Mesendoderm (in vitro differentiated cells): Measurements from ENCODE around the gene PRDM1.

Source experiments
- DNase-seq: peaks from one replicate; pipeline ENCODE4 v3.0.0; 2013
- H2AK5ac ChIP-seq: 2 replicates; pipeline ENCODE4 v1.6.1; 2013; ENCODE audit warnings: low read length, inconsistent platforms
- H2BK120ac ChIP-seq: 2 replicates; pipeline ENCODE4 v1.6.1; 2013; ENCODE audit warnings: low read depth, mild to moderate bottlenecking, low read length, moderate library complexity, mixed read lengths
- H2BK15ac ChIP-seq: replicated peaks from 2 replicates; pipeline ENCODE4 v1.6.1; 2013; ENCODE audit warnings: low read depth, mild to moderate bottlenecking, moderate library complexity
- H2BK5ac ChIP-seq: 2 replicates; pipeline ENCODE4 v1.6.1; 2013; ENCODE audit warnings: low read length, inconsistent platforms
- H3K18ac ChIP-seq: 2 replicates; pipeline ENCODE4 v1.6.1; 2013; ENCODE audit warnings: mild to moderate bottlenecking, low read length, mixed read lengths
- H3K23ac ChIP-seq: one replicate; pipeline ENCODE4 v1.6.1; 2013; ENCODE audit warnings: low read length
- H3K27ac ChIP-seq: 2 replicates; pipeline ENCODE4 v1.5.1; 2013; ENCODE audit warnings: low read depth, mild to moderate bottlenecking, inconsistent platforms, low read length, moderate library complexity
- H3K27me3 ChIP-seq: 2 replicates; pipeline ENCODE4 v1.6.1; 2013; ENCODE audit warnings: low read length, control low read depth, mild to moderate bottlenecking, inconsistent platforms; ENCODE audit not compliant: insufficient read depth, poor library complexity
- H3K36me3 ChIP-seq: 2 replicates; pipeline ENCODE4 v1.6.1; 2013; ENCODE audit warnings: low read length, inconsistent platforms; ENCODE audit not compliant: control insufficient read depth, insufficient read depth
- H3K4ac ChIP-seq: one replicate; pipeline ENCODE4 v1.6.1; 2013; ENCODE audit warnings: low read depth, mild to moderate bottlenecking, low read length, moderate library complexity
- H3K4me1 ChIP-seq: 2 replicates; pipeline ENCODE4 v1.6.1; 2013; ENCODE audit warnings: low read depth, low read length, inconsistent platforms; ENCODE audit not compliant: control insufficient read depth
- H3K4me2 ChIP-seq: 2 replicates; pipeline ENCODE4 v1.6.1; 2013; ENCODE audit warnings: low read length
- H3K4me3 ChIP-seq: 2 replicates; pipeline ENCODE4 v1.5.1; 2013; ENCODE audit warnings: mild to moderate bottlenecking, low read length
- H3K56ac ChIP-seq: one replicate; pipeline ENCODE4 v1.6.1; 2013; ENCODE audit warnings: low read length
- H3K79me1 ChIP-seq: 2 replicates; pipeline ENCODE4 v1.6.1; 2013; ENCODE audit warnings: low read length, inconsistent platforms
- H3K79me2 ChIP-seq: 2 replicates; pipeline ENCODE4 v1.6.1; 2013; ENCODE audit warnings: mild to moderate bottlenecking, low read length; ENCODE audit not compliant: control insufficient read depth, insufficient read depth
- H3K9ac ChIP-seq: 2 replicates; pipeline ENCODE4 v1.6.1; 2013; ENCODE audit warnings: low read length, inconsistent platforms
- H4K5ac ChIP-seq: one replicate; pipeline ENCODE4 v1.6.1; 2013; ENCODE audit warnings: low read length
- H4K8ac ChIP-seq: one replicate; pipeline ENCODE4 v1.6.1; 2013; ENCODE audit warnings: low read depth, mild to moderate bottlenecking, control low read depth, low read length, moderate library complexity
- WGBS: extraction: QIAGEN DNeasy Blood & Tissue Kit; methylation state at CpG from one replicate; pipeline ENCODE4 v1.1.7; 2013; ENCODE audit warnings: low lambda C conversion rate, missing lambda C conversion rate; ENCODE audit not compliant: insufficient coverage; ENCODE audit errors: extremely low coverage; 5-methylcytosine and 5-hydroxymethylcytosine counted together

The PRDM1 gene

DNA sequence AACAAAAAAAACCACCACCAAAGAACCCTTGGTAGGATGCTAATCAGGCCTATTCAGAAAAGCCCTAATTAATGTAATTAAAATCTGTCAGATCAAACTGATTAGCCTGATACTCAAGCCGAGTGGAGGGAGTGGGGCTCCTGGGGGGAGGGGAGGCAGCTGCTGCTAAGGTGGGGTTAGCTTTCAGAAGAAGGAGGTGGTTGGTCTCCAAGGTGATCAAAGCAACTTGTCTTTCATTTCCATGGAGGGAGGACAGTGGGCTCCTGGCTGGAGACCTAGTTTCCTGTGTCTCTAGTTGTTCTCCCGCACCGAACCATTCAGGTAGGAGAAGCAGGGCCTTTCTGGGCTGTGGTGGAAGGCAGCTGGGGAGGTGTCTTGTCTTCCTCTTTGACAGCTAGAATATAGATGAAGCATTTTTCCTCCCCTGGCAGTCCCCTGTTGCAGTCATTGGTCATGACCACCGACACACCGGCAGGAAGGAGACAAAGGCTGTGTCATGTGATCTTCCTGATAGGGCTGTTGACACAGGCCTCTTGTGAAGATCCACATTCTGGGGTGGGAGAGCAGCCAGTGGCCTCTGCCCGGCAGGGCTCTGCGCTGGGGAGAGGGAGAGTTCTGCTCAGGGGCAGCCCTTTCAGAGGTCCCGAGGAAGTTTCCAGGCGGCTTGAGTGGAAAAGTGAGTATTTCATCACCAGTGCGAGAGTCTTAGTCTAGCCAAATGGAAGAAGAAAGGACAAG is 39.9 kb upstream of the PRDM1 start:
- no peaks in the 10 kb centered on the region for H3K79me1 ChIP-seq
- H4K8ac ChIP-seq, result no peak overlapping the region
- peaks cover 7% of the 10 kb centered on the region for H3K4me1 ChIP-seq
- no peak overlapping the region for H3K9ac ChIP-seq
- no peak overlapping the region for H2BK15ac ChIP-seq
- no peak overlapping the region for H3K4me2 ChIP-seq
- no peaks in the 10 kb centered on the region for H3K79me2 ChIP-seq
- no CpG with 5 or more reads among the region's 10 CpGs for WGBS
- no peak overlapping the region for H3K23ac ChIP-seq
- no peaks in the 10 kb centered on the region for H3K36me3 ChIP-seq
- peak overlapping the region; percentile 83 for H2BK5ac ChIP-seq
- peak; percentile 80 for DNase-seq
- H3K18ac ChIP-seq, result peak overlapping the region; percentile 46
- peak overlapping the region; percentile 1 for H3K56ac ChIP-seq
- H3K4me3 ChIP-seq, result no peak overlapping the region
- H4K5ac ChIP-seq, result no peak overlapping the region
- no peak overlapping the region for H3K4ac ChIP-seq
- H3K27me3 ChIP-seq, result no peaks in the 10 kb centered on the region
- no peak overlapping the region for H2BK120ac ChIP-seq
- no peak overlapping the region for H2AK5ac ChIP-seq
- no peak overlapping the region for H3K27ac ChIP-seq

- H2BK120ac ChIP-seq, result no peak overlapping the region
- H3K79me2 ChIP-seq, result no peaks in the 10 kb centered on the region
- H3K23ac ChIP-seq, result no peak overlapping the region
- WGBS, result no CpG with 5 or more reads among the region's 1 CpG
- H3K4me1 ChIP-seq, result peaks cover 9% of the 10 kb centered on the region
- H3K56ac ChIP-seq, result no peak overlapping the region
- no peak overlapping the region for H3K27ac ChIP-seq
- H2BK5ac ChIP-seq, result no peak overlapping the region
- no peak overlapping the region for H4K5ac ChIP-seq
- no peak overlapping the region for H3K4me3 ChIP-seq
- no peak overlapping the region for H2BK15ac ChIP-seq
- no peak for DNase-seq
- H3K36me3 ChIP-seq, result no peaks in the 10 kb centered on the region
- H3K9ac ChIP-seq, result no peak overlapping the region
- no peak overlapping the region for H4K8ac ChIP-seq
- H3K4me2 ChIP-seq, result no peak overlapping the region
- no peaks in the 10 kb centered on the region for H3K79me1 ChIP-seq
- no peaks in the 10 kb centered on the region for H3K27me3 ChIP-seq
- H2AK5ac ChIP-seq, result no peak overlapping the region
- no peak overlapping the region for H3K4ac ChIP-seq
- H3K18ac ChIP-seq, result no peak overlapping the region
Measured at GRCh38 chr6:106046854-106047200, 39.3 kb upstream of the PRDM1 start.

GRCh38 chr6:106048336-106048735 is 37.8 kb upstream of the PRDM1 start:
- H4K5ac ChIP-seq, result no peak overlapping the region
- H3K23ac ChIP-seq, result no peak overlapping the region
- no peak overlapping the region for H3K18ac ChIP-seq
- no peaks in the 10 kb centered on the region for H3K79me2 ChIP-seq
- H2AK5ac ChIP-seq, result no peak overlapping the region
- H3K4ac ChIP-seq, result no peak overlapping the region
- no peak overlapping the region for H3K27ac ChIP-seq
- no peak overlapping the region for H3K56ac ChIP-seq
- WGBS, result no CpG with 5 or more reads among the region's 2 CpGs
- H3K9ac ChIP-seq, result no peak overlapping the region
- H3K4me2 ChIP-seq, result no peak overlapping the region
- no peaks in the 10 kb centered on the region for H3K36me3 ChIP-seq
- H3K4me1 ChIP-seq, result peaks cover 9% of the 10 kb centered on the region
- H2BK120ac ChIP-seq, result no peak overlapping the region
- H3K27me3 ChIP-seq, result no peaks in the 10 kb centered on the region
- H4K8ac ChIP-seq, result no peak overlapping the region
- H2BK15ac ChIP-seq, result no peak overlapping the region
- H3K79me1 ChIP-seq, result no peaks in the 10 kb centered on the region
- no peak overlapping the region for H3K4me3 ChIP-seq
- no peak overlapping the region for H2BK5ac ChIP-seq
- no peak for DNase-seq

DNA sequence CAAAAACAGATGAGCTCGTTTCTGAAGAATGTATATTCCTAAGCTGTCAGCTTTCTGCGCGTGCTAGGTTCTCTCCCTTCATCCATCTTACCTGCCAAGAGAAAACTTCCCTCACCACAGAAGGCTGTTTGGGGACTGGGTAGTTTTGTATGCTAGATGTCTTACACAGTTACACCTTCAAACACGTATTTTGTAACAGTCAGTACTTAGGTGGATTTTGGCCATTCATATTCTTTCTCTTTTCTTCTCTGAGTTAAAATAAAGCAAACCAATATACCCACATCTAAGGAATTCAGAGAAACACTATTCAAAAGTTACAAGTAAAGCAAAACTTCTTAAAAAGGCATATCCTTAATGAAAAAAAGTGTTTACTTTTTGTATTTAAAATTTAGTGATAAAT is 35.6 kb upstream of the PRDM1 start:
- Histone ChIP-seq H3K27me3 (no peaks in the 10 kb centered on the region), H2BK15ac (peak overlapping the region; percentile 57), H3K18ac (no peak overlapping the region)

GRCh38 chr6:106051226-106051625 is 34.9 kb upstream of the PRDM1 start:
- Histone ChIP-seq H3K4me3 (no peak overlapping the region), H4K8ac (no peak overlapping the region), H3K4ac (peak overlapping the region; percentile 31), H3K4me2 (no peak overlapping the region), H3K4me1 (peaks cover 9% of the 10 kb centered on the region), H4K5ac (no peak overlapping the region), H3K9ac (no peak overlapping the region), H2BK5ac (no peak overlapping the region), H3K23ac (no peak overlapping the region), H3K56ac (peak overlapping the region; percentile 25), H3K27me3 (no peaks in the 10 kb centered on the region), H2AK5ac (no peak overlapping the region), H3K18ac (peak overlapping the region; percentile 83), H3K79me2 (no peaks in the 10 kb centered on the region), H3K27ac (peak overlapping the region; percentile 27), H2BK120ac (no peak overlapping the region), H3K36me3 (no peaks in the 10 kb centered on the region), H3K79me1 (no peaks in the 10 kb centered on the region), H2BK15ac (peak overlapping the region; percentile 74)
- DNase-seq, result peak; percentile 88
- no CpG with 5 or more reads among the region's 3 CpGs for WGBS

More for the DNA sequence above, 35.6 kb upstream of the PRDM1 start:
- H3K4me1 ChIP-seq, result peaks cover 9% of the 10 kb centered on the region
- no peaks in the 10 kb centered on the region for H3K36me3 ChIP-seq
- no peak overlapping the region for H3K56ac ChIP-seq
- H3K27ac ChIP-seq, result no peak overlapping the region
- no peak overlapping the region for H3K4me3 ChIP-seq
- no peak overlapping the region for H3K9ac ChIP-seq
- DNase-seq, result no peak
- H3K4me2 ChIP-seq, result no peak overlapping the region
- peak overlapping the region; percentile 16 for H3K4ac ChIP-seq
- WGBS, result no CpG with 5 or more reads among the region's 4 CpGs
- H2AK5ac ChIP-seq, result no peak overlapping the region
- H4K8ac ChIP-seq, result no peak overlapping the region
- H2BK5ac ChIP-seq, result no peak overlapping the region
- H4K5ac ChIP-seq, result no peak overlapping the region
- no peaks in the 10 kb centered on the region for H3K79me1 ChIP-seq
- H2BK120ac ChIP-seq, result no peak overlapping the region
- H3K23ac ChIP-seq, result no peak overlapping the region
- H3K79me2 ChIP-seq, result no peaks in the 10 kb centered on the region
